Suppressor macrophage treated with lipopolysaccharide for 4 hours (primary cell): ENCODE data around the gene BUD13.

Experiments
- DNase-seq: peaks from one replicate; pipeline ENCODE4 v3.0.0-alpha.2; 2020

Gene BUD13

DNA sequence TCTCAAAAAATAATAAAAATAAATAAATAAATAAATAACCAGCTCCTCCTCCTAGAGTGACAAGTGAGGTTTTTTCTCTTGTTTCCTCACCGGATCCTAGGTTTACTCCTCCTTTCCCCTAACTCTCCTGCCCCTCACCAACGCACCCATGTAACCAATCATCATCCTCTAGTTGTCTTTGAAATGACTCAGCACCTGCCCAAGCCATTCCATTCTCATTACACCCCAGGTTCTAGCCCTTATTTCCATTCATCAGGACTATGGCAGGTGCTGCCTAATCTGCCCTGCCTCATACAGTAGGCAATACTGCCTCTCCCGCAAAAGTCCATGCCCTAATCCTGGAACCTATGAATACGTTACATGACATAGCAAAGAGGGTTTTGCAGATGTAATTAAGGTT, 60.4 kb downstream of the BUD13 start:
- no peak for DNase-seq

DNA sequence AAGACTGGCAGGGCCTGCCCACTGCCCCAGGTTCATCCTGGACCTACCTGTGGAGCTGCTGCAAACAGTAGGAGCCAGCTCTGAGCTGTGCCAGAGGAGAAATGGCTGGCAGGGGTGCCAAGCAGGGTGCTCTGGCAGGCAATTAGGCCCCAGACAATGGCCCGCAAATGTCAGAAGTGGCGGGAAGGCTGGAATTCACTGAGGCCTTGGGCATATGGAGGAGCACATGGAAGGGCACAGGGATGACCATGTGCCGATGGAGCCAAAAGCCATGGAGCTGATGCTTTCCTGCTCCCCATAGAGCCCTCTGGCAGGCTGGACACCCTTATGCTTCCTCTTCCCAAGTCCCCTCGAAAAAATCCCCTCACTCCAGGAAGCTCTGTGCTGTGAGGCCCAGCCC, 62.0 kb downstream of the BUD13 start:
- no peak for DNase-seq

DNA sequence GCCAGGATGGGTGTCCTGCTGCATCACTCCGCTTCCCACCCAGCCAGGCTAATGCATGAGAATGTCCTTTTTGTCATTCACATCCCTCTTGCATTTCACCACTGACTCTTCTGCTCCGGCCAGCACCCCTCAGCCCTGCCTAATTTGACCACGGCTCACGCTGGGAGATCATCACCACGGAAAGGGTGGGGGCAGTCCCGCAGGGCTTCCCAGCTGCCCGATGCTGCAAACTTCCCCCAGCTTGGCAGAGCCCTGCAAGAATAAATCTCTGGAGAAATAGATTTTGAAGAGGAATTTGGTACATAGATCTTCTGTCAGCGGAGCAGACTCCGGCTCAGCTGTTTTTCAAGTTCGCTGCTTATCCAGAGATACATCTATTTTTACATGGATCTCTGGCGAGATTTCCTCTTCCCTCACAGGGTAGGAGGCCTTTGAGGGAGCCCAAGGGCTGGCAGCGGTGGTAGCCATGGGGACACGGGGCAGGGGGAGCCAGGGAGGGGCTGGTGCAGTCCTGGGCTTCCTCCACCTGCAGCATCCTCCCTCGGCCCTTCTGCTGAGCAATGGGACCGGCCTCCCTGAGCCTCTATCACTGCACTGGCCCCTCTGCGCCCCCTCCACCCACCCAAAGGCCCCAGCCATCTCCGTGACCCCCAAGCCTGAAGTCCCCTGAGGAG, 62.6 kb downstream of the BUD13 start:
- no peak for DNase-seq

DNA sequence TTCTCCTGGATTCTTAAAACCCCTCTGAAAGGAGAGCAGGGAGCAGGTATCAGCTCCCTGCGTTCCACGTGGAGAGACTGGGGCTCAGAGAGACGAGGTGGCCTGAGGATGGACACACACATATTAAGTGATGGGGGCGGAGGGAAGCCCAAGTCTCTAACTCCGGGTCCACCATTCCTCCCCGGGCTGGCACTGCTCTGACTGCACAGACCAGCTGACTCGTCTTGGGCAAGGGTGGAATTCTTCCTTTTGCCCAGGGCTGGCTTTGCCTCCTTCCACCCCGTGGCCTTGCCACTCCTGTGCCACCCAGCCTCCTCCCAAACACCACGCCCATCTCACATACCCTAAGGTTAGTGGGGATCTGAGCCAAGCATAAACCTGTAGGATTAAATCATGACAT, 65.0 kb downstream of the BUD13 start:
- no peak for DNase-seq

DNA sequence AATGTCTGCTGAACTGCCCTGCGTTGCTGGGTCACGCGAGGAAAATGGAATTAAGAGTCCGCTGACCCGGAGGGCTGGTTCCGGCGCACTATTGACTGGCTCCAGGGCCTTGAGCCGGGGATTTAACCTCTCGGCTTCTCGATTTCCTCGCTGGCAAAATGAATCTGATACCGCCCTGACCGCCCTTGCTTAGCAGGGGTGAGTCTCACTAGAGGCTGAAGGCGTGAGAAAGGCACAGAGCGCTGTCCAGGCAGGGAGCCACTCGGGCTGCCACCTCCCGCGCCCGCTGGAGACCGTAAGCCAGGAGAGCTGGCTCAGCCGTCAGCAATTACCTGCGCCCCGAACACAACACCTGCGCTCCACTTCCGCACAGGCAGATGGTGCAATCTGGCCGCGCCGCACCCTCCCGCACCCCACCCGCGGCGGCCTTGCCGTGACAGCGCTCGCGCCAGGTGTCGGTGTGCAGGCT, 65.6 kb downstream of the BUD13 start:
- DNase-seq, result no peak

DNA sequence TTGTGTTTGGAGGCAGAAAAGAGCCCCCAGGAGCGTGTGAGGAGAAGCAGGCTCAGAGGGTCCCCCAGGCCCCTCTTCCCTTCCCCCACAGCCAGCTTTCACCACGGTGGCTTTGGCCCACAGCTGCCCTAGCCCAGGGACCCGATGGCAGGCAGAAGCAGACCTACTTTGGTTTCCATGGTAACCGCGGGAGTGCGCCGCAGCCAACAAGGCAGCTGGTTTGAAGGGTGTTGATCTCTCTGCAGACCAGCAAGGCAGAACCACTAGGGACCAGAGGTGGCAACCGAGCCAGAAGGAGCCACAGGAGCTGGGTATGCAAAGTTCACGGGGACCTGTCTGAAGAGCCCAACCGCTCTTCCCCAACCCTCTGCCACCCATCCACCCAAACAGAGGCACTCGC, 69.4 kb downstream of the BUD13 start:
- DNase-seq, result no peak

DNA sequence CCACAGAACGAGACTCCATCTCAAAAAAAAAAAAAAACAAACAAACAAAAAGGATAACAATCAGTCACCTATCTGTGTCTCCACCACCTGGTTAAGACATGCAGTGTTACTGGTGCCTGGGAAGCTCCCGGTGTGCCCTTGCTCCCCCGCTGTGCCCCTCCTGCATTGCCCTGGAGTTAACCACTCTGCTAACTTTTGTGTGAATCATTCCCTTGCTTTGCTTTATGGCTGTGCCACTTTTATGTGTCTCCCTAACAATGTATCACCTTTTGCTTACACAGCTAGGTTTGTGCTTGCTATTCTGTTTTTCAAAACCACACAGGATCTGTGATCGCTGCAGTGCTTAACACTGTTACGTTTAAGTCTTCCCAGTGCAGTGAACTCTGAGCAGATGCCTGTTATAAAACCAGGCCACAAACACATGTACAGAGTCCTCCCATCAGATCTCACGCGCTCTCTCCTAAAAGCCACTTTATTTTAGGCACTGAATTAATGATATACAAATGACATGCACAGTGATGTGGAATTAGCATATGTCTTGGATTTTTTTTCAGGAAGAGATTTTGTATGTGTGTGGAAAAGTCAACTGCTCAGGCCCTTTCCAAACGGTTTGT, 69.9 kb downstream of the BUD13 start:
- no peak for DNase-seq

DNA sequence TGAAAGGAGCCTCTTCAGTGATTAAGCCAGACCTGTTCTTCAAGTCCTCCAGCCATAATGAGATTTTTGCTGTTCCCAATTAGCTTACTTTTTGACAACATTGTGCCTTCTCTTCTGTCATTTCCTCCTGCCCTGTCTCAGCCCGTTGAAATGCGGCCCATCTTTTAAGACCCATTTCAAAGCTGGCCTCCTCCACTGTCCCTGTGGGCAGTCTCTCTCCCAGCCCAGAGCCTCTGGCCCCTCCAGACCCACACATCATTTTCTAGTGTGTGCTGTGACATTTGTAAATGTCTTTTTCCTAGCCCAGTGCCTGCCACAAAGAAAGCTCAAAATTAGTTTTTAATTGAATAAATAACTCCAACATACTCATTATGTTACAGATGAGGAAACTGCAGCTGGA, 70.9 kb downstream of the BUD13 start:
- DNase-seq, result no peak

DNA sequence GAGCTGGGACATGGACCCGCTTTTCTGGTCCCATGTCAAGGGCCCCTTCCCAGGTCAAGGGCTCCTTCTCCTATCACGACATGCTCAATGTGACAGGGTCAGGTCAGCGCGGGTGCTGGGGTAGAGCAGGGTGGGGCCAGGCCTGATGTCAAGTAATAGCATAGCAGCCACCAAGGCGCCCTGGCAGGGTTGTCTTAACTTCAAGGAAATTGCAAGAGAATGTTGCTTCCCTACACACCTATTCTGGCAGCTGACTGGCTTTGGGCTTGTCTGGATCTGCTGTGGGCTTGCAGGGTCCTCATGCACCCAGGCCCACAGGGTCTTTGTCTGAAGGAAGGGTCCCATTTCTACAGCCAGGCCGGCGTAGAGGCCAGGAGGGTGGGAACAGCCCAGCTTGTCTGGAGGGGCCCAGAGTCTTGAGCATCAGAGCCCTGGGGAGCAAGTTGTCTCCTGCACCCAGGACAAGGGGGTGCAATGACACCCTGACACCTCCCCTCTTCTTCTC, 71.4 kb downstream of the BUD13 start:
- DNase-seq, result no peak

DNA sequence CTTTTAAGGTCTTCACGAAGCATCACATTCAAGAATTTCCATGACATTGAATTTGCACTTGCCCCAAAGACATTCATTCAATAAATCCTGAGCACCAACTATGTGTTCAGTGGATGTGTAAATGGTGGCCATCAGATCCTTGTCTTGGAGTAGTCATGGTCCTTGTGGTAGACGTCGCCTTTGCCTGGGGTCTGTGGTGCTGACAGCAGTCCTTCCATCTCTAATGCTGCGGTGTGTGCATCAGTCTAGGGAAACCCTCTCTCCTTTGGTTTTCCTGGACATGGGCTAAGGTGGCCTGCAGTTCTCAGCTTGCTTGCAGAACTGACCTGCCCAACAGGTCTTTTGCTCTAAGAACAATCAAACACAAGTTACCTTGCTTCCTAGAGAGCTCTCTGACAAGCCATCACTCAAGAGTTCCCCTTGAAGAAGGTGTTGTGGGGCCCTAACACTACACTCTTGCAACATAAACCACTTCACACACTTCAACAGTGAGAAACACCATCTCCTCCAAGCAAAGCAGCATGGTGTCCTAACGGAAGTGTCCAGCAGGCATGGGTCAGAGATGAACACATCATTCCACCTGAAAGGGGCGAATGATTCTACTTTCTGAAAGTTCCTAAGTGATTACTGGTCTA, 72.1 kb downstream of the BUD13 start:
- DNase-seq, result no peak
